Loucy (cell line): Measurements from ENCODE around the gene ZNF286A.
"Not testable (repeated sequence)": the region's sequence is repeated elsewhere in the genome, so short reads cannot be mapped to it uniquely, and the experiment has no call there.

ENCODE experiments used
- EZH2phosphoT487 ChIP-seq: fragments of 200-600 bp; IDR thresholded peaks from 2 replicates; pipeline ENCODE4 v1.6.1; 2018; ENCODE audit warnings: antibody characterized with exemption, mild to moderate bottlenecking, moderate library complexity, borderline replicate concordance
- TF ChIP-seq, protein P1 (sequence below): fragments of 200-600 bp; sonication (generic); conservative IDR thresholded peaks from 2 replicates; pipeline ENCODE4 v1.5.1; 2014; ENCODE audit warnings: mild to moderate bottlenecking, antibody characterized with exemption, low read length

DNA sequence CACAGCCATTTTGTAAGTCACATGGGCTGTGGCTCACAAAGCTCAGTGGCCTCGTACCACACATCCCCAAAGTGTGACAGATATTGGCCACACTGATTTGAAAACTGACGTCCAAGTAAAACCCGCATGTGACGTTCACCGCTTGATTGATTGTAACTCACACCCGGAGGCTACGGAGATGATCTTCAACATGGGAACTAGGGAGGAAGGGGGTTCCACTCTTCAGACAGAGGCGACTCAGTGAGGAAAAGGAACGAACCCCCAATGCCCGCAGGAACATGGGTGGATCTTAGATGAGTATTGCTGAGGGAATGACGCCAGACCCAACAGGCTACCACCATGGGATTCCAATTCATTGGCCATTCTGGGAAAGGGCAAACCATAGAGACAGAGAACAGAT, 39.7 kb downstream of the ZNF286A start:
- TF ChIP-seq, protein P1, sequence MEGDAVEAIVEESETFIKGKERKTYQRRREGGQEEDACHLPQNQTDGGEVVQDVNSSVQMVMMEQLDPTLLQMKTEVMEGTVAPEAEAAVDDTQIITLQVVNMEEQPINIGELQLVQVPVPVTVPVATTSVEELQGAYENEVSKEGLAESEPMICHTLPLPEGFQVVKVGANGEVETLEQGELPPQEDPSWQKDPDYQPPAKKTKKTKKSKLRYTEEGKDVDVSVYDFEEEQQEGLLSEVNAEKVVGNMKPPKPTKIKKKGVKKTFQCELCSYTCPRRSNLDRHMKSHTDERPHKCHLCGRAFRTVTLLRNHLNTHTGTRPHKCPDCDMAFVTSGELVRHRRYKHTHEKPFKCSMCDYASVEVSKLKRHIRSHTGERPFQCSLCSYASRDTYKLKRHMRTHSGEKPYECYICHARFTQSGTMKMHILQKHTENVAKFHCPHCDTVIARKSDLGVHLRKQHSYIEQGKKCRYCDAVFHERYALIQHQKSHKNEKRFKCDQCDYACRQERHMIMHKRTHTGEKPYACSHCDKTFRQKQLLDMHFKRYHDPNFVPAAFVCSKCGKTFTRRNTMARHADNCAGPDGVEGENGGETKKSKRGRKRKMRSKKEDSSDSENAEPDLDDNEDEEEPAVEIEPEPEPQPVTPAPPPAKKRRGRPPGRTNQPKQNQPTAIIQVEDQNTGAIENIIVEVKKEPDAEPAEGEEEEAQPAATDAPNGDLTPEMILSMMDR = not testable (repeated sequence)
- TF ChIP-seq EZH2phosphoT487 = not testable (repeated sequence)
